CD4-positive, alpha-beta T cell (primary cell): ENCODE measurements around the gene MTFMT. TPM values are rescaled to one million over a fixed set of nuclear protein-coding genes. Genes with fewer than 3 reads are reported as not detected.

Experiments used
- ATAC-seq: fragments of 200-7000 bp; cut with Tn5 transposase; one replicate; pipeline ENCODE4 v1.10.0; 2022; ENCODE audit warnings: mild to moderate bottlenecking; ENCODE audit not compliant: poor library complexity
- CTCF ChIA-PET: fragments of 350-600 bp; sonication (Branson Sonifier 250); formaldehyde crosslinking; loops from one replicate; lab custom pipeline; 2021; ENCODE audit warnings: antibody characterized with exemption, inconsistent platforms; lab: Charles Lee
- POLR2A ChIA-PET: fragments of 350-600 bp; sonication (Branson Sonifier 250); formaldehyde crosslinking; loops from one replicate; lab custom pipeline; 2021; ENCODE audit warnings: antibody characterized with exemption, inconsistent platforms; lab: Charles Lee
- DNase-seq, 14 experiments: peaks; one replicate each; pipeline ENCODE4 v3.0.0-alpha.2; 2013 to 2020; ENCODE audit warnings: mixed read lengths in 2 of 14
- H3K27ac ChIP-seq, 2 donors: one replicate each; pipeline versions ENCODE4 v1.5.1 to v1.7.0; 2013; ENCODE audit warnings: low read length in 2 of 2, low read depth in 1 of 2, mild to moderate bottlenecking in 1 of 2
- H3K27me3 ChIP-seq, 2 experiments: 1 replicate in 1 of 2; 2 replicates in 1 of 2; pipeline versions ENCODE4 v1.6.1 to v1.7.0; 2013; ENCODE audit warnings: low read length in 2 of 2, control low read depth in 1 of 2, mild to moderate bottlenecking in 1 of 2, moderate library complexity in 1 of 2; ENCODE audit not compliant: insufficient read depth in 2 of 2, control insufficient read depth in 1 of 2
- H3K36me3 ChIP-seq: one replicate; pipeline ENCODE4 v1.6.1; 2013; ENCODE audit warnings: low read length, control low read depth; ENCODE audit not compliant: insufficient read depth
- H3K4me1 ChIP-seq: one replicate; pipeline ENCODE4 v1.6.1; 2013; ENCODE audit warnings: low read length, control low read depth; ENCODE audit not compliant: insufficient read depth
- H3K4me3 ChIP-seq: one replicate; pipeline ENCODE4 v1.5.1; 2013; ENCODE audit warnings: mild to moderate bottlenecking, low read length, moderate library complexity
- H3K9me3 ChIP-seq, 2 experiments: 1 replicate in 1 of 2; 2 replicates in 1 of 2; pipeline versions ENCODE4 v1.6.1 to v1.7.0; 2013; ENCODE audit warnings: low read length in 2 of 2, mild to moderate bottlenecking in 2 of 2, control low read depth in 1 of 2, moderate library complexity in 1 of 2; ENCODE audit not compliant: control insufficient read depth in 1 of 2, insufficient read depth in 1 of 2
- H3K27ac Mint-ChIP-seq: one replicate; pipeline ENCODE4 v1.8.0; 2020; ENCODE audit warnings: mixed read lengths
- H3K27me3 Mint-ChIP-seq: one replicate; pipeline ENCODE4 v1.8.0; 2021; ENCODE audit warnings: mixed read lengths
- H3K36me3 Mint-ChIP-seq: one replicate; pipeline ENCODE4 v1.8.0; 2021; ENCODE audit warnings: low read depth, mixed read lengths
- H3K4me1 Mint-ChIP-seq: one replicate; pipeline ENCODE4 v1.8.0; 2021; ENCODE audit warnings: low read depth, mixed read lengths
- H3K4me3 Mint-ChIP-seq: one replicate; pipeline ENCODE4 v1.8.0; 2020; ENCODE audit warnings: mild to moderate bottlenecking, mixed read lengths
- H3K9me3 Mint-ChIP-seq: one replicate; pipeline ENCODE4 v1.8.0; 2020; ENCODE audit warnings: mixed read lengths
- intact Hi-C, 2 experiments: fragments of 100-400 bp; cut with DNase I in 1 of 2; cut with micrococcal nuclease in 1 of 2; formaldehyde crosslinking; loops; one replicate each; pipeline versions ENCODE4 v1.15.1 to v1.9.0; 2023 to 2025; cut with DNase I, micrococcal nuclease
- total RNA-seq, 174 experiments: library from RNA in 2 of 174; stranded (reverse) in 2 of 174; gene quantifications; one replicate each; pipeline ENCODE4 v1.2.3 and lab custom pipeline; 2021 to 2026
- TF ChIP-seq, protein P1 (sequence below): fragments of 200-600 bp; IDR thresholded peaks from one replicate; pipeline ENCODE4 v1.8.0; 2022; ENCODE audit warnings: antibody characterized with exemption, mild to moderate bottlenecking

MTFMT gene
- total RNA-seq, 2 experiments from 2014 or later, result 3.4 to 5.8 TPM

DNA sequence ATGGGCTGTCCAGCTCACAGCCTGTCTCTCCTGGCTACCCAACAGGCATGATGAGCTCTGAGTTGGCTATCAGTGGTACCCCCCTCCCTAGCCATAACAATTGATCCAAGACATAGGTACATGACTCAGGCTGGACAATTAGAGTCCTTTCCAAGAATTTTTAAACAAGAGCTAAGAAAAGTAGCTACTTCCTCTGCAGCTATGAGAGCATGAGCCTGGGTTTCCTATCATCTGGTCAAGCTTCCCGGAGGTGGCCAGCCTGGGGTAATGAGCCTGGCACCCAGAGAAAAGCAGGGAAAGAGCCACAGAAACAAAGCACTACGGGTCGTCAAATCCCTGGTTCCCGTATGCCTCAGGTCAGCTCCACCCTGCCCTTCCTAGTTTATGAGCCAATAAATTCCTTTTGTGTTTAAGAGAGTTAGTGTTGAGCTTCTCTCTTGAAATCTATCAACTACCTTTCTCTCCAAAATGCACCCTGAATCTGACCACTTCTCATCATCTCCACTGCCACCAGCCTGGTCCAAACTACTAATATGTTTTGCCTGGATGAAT is 13.4 kb upstream of the MTFMT start:
- ATAC-seq (no peak), DNase-seq (no peak)
- H3K4me1 ChIP-seq, result no peaks in the 10 kb centered on the region
- H3K27me3 Mint-ChIP-seq, result no peaks in the 10 kb centered on the region
- H3K4me1 Mint-ChIP-seq, result no peaks in the 10 kb centered on the region
- H3K27ac Mint-ChIP-seq, result no peak overlapping the region
- no peaks in the 10 kb centered on the region for H3K36me3 Mint-ChIP-seq
- TF ChIP-seq, protein P1, sequence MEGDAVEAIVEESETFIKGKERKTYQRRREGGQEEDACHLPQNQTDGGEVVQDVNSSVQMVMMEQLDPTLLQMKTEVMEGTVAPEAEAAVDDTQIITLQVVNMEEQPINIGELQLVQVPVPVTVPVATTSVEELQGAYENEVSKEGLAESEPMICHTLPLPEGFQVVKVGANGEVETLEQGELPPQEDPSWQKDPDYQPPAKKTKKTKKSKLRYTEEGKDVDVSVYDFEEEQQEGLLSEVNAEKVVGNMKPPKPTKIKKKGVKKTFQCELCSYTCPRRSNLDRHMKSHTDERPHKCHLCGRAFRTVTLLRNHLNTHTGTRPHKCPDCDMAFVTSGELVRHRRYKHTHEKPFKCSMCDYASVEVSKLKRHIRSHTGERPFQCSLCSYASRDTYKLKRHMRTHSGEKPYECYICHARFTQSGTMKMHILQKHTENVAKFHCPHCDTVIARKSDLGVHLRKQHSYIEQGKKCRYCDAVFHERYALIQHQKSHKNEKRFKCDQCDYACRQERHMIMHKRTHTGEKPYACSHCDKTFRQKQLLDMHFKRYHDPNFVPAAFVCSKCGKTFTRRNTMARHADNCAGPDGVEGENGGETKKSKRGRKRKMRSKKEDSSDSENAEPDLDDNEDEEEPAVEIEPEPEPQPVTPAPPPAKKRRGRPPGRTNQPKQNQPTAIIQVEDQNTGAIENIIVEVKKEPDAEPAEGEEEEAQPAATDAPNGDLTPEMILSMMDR, result no peak
- H3K4me3 ChIP-seq, result no peak overlapping the region
- no peaks in the 10 kb centered on the region for H3K36me3 ChIP-seq
- no peaks in the 10 kb centered on the region for H3K9me3 Mint-ChIP-seq
- no peak overlapping the region for H3K27ac ChIP-seq
- no peaks in the 10 kb centered on the region for H3K27me3 ChIP-seq
- ChIA-PET POLR2A (no interaction called here), CTCF (no interaction called here)
- H3K4me3 Mint-ChIP-seq, result no peak overlapping the region
- no peaks in the 10 kb centered on the region for H3K9me3 ChIP-seq
- intact Hi-C loops, result no loop called here

- ATAC-seq (no peak), DNase-seq (no peak)
- H3K36me3 ChIP-seq, result no peaks in the 10 kb centered on the region
- Mint-ChIP-seq H3K9me3 (no peaks in the 10 kb centered on the region), H3K4me3 (no peak overlapping the region), H3K36me3 (no peaks in the 10 kb centered on the region), H3K27me3 (no peaks in the 10 kb centered on the region), H3K4me1 (no peaks in the 10 kb centered on the region), H3K27ac (no peak overlapping the region)
- POLR2A ChIA-PET, result no interaction called here
- no peaks in the 10 kb centered on the region for H3K27me3 ChIP-seq
- H3K27ac ChIP-seq, result no peak overlapping the region
- no peak overlapping the region for H3K4me3 ChIP-seq
- H3K9me3 ChIP-seq, result no peaks in the 10 kb centered on the region
- CTCF ChIA-PET, result no interaction called here
- no peaks in the 10 kb centered on the region for H3K4me1 ChIP-seq
- TF ChIP-seq, protein P1, result no peak
- intact Hi-C loops, result no loop called here
Observed at GRCh38 chr15:65041787-65042186, 12.3 kb upstream of the MTFMT start.

DNA sequence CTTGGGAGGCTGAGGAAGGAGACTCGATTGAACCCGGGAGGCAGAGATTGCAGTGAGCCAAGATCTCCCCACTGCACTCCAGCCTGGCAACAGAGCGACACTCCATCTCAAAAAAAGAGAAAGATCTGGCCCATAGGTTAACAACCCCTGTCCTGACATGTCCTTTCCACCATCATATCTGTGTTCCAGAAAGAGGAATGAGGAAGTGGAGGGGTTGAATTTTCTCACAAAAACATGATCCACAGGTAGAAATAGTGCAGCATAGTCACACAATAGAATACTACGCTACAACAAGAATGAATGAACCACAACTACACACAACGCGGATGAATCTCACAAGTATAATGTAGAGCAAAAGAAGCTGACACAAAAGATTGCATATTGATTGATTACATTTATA is 11.0 kb upstream of the MTFMT start:
- Histone ChIP-seq H3K27me3 (no peaks in the 10 kb centered on the region), H3K4me3 (no peak overlapping the region), H3K27ac (no peak overlapping the region), H3K36me3 (no peaks in the 10 kb centered on the region), H3K9me3 (no peaks in the 10 kb centered on the region), H3K4me1 (no peaks in the 10 kb centered on the region)
- no peak for ATAC-seq
- CTCF ChIA-PET, result no interaction called here
- Mint-ChIP-seq H3K9me3 (no peaks in the 10 kb centered on the region), H3K4me1 (no peaks in the 10 kb centered on the region), H3K36me3 (no peaks in the 10 kb centered on the region), H3K27ac (no peak overlapping the region), H3K4me3 (no peak overlapping the region), H3K27me3 (no peaks in the 10 kb centered on the region)
- no peak for DNase-seq
- intact Hi-C loops, result no loop called here
- POLR2A ChIA-PET, result no interaction called here
- TF ChIP-seq, protein P1, result no peak
